NCI-H2227 treated with DMSO at 0.1 percent for 48 hours (cell line): ENCODE data around the gene S100PBP.
"Not testable (repeated sequence)": the region's sequence is repeated elsewhere in the genome, so short reads cannot be mapped to it uniquely, and the experiment has no call there.

Experiments
- DNase-seq: peaks from one replicate; lab custom pipeline; 2025; lab: John Stamatoyannopoulos, UW

The S100PBP gene

DNA sequence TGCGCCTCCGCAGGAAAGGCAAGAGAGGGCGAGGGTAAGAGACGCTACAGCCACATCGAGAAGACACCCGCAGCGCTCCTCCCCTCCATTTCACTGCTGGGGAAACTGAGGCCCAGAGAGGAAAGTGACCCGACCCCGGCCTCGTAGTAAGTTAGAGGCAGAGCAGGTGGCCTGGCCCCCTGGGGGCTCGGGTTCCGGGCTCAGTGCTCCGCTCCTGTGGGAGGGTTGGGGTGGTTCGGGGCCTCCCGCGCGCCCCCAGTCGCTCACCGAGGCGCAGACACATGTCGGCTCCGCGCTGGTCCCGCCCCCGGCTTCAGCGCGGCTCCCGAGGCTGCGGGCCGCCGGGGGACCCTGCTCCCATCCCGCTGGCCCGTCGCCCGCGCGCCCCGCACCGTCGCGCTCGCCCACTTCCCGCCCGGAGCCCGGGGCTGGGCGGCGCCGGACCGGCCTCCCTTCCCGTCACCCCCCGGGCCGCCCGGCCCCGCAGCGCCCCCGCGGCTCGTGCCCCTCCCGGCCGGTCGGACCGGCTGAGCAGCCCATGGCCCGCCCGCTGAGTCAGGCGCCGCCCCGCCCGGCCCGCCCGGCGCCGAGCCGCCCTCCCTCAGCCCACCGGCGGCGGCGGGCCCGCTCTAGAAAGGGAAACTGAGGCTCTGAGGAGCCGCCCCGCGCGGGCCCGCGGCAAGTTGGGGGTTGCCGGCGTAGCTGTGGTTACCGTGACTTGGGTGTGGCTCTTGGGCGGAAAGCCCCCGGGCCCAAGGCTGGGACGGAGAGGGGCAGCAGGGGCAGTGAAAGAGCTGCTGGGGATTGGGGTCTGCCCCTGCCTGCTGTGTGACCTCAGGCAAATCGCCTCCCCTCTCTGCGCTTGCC is 83.7 kb downstream of the S100PBP start, which contains the start of gene TMEM54:
Gene TMEM54 (minus strand): TSS at position 434 of the 867 bp plus-strand sequence. CDS start 151 bp downstream, at position 283.
- no peak for DNase-seq

- no peak for DNase-seq
Measured at GRCh38 chr1:32901823-32902534, 84.5 kb downstream of the S100PBP start.

DNA sequence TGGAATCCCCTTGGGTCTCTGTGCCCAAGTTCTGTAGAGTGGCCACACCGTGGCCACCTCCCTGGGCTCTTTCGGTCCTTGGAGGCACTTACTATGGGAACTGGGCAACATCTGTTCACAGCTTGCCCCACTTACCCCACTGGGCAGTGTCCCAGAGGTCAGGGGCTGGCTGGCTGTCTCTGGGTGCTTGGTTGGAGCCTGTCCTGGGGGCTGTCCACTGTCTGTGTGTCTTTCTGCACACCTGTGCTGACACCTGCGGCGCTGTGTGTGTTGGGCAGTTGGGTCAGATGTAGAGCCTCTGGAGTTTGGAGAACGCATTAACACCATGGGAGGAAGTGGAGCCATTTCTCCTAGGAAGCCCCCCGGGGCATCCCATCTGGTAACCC is 85.1 kb downstream of the S100PBP start:
- no peak for DNase-seq

GRCh38 chr1:32903991-32904785 is 86.7 kb downstream of the S100PBP start:
- DNase-seq = no peak

DNA sequence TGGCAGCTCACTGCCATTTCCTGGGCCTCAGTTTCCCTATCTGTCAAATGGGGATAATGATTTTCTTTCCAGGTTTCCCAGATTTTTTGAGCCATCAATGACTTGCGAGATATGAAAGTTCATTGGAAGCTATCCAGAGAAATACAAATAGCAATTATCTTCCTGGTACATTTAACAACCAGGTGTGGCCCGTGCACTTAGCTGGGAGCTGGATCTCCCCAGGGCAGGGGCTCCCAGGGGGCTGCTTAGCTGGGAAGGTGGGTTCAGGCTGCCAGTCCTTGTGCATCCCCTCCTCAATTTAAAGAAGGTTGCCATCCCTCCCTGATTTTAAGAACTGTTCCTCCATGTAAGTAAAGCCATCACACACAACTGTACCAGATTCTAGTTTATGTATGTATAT is 87.3 kb downstream of the S100PBP start:
- no peak for DNase-seq

- not testable (repeated sequence) for DNase-seq
Measured at GRCh38 chr1:32905588-32905987, 88.1 kb downstream of the S100PBP start.

GRCh38 chr1:32906654-32907053 is 89.2 kb downstream of the S100PBP start:
- no peak for DNase-seq

GRCh38 chr1:32907435-32907834 is 90.0 kb downstream of the S100PBP start:
- peak; percentile 31 for DNase-seq
